Epithelial cell of prostate (primary cell): ENCODE results near the gene EWSR1.
"Not testable (repeated sequence)": the region's sequence is repeated elsewhere in the genome, so short reads cannot be mapped to it uniquely, and the experiment has no call there.

Experiments
- DNase-seq: peaks from one replicate; pipeline ENCODE4 v3.0.0-alpha.2; 2011; ENCODE audit warnings: low read depth, low spot score
- H3K27ac ChIP-seq: fragments of 450-650 bp; 2 replicates; pipeline ENCODE4 v1.5.1; 2017; ENCODE audit warnings: mild to moderate bottlenecking

The EWSR1 gene

GRCh38 chr22:29331213-29331612 lies 63.1 kb downstream of the EWSR1 start:
- H3K27ac ChIP-seq, result no peak overlapping the region

DNA sequence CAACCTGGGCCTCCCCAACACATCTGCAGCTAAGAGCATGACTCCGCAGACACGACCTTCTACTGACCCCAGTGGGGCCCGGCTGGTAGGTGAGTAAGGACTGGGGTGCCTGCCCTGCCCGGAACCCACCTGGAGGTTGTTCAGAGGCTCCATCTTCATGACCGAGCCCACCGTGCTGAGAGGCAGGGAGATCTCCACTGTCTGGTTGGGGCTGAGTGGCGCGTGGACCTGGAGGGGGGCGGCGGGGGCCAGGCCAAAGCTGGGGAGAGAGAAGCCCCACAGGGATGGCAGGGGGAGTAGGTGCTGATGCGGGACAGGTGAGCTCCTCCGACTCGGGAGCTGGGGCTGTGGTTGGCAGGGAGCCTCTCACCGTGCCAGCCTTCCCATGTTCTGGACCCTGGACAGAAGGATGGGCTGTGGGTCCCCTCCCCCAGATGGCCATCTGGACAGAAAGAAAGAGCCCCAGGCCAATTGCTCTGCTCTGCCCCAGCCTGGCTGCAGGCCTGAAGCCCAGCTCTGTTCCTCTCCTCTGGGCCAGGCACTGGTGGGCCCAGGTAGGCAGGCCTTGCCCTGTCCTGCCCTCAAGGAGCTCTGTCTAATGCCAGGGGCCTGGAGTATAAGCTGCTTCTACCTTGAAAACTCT lies 63.7 kb downstream of the EWSR1 start:
- no peak for DNase-seq
- no peak overlapping the region for H3K27ac ChIP-seq

More at GRCh38 chr22:29331213-29331612, 63.1 kb downstream of the EWSR1 start:
- DNase-seq, result no peak

DNA sequence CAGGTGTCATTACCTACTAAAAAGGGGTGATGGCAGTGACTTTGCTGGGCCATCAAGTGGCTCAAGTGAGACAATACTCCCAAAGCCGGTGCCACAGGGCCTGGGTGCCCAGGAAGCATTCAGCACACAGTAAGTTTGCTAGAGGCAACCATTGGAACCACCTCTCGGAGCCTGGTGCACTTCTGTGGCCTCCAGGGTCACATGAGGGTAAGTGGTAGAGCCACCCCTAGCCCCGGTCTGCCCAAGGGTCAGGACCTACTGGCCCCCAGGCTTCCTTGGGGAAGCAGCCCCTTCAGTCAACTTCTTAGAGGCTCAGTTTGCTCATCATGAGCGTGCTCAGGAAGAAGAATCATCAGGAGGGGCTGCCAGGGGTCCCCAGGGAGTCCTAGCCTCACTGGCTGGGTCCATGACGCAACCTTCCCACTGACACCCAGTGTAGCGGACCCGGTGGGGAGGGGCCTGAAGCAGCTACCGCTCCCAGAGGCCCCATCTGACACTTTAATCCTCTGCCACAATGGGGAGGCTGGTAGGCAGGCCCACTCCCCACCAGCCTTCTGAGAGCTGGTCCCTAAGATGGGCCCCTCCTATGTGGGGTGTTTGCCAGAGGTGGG lies 64.9 kb downstream of the EWSR1 start:
- H3K27ac ChIP-seq, result no peak overlapping the region
- DNase-seq, result no peak

DNA sequence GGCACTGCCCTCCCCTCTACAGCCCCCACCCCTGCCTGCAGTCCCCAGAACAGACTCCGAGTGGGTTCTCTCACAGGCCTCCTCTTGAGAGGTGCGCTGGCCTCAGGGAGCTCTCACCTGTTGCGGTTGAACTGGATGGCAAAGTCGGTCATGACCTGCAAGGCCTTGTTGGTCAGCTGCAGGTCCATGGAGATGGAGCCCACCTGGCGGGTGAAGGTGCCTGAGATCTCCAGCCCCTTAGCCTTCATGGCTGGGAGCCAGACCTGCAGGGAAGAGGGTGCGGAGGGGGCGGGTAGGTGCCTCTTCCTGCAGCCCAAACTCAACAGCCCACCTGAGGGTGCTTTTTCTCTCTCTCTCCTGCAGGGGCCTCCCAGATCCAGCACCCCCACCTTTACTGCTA lies 66.1 kb downstream of the EWSR1 start:
- DNase-seq, result no peak
- H3K27ac ChIP-seq, result no peak overlapping the region

DNA sequence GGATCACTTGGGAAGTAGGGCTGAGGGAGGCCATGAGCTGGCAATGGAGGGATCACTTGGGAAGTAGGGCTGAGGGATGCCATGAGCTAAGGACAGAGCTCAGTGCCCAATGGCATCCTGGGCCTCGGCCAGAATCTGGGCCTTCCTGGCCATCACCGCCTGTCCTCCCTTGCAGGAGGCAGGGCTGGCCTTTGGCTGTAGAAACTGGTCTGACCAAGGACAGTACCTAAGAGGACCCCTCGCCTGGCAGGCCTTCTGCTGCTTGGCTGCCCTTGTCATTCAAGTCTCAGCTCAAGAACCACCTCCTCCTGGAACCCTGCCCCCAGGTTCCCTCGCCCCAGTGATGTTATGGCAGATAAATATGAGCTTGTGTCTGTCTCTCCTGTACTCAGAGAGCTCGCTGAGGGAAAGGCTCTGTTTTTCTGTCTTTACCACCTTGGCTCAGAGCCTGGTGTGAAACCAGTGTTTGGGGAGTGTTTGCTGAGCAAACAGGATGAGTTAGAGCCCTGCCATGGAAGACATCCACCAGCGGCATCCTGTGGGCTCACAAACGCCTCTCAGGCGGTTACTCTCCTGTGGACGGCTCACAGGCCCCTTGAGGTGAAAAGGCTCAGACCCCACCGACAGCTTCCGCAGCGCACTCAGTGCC lies 66.8 kb downstream of the EWSR1 start:
- no peak for DNase-seq

GRCh38 chr22:29335656-29336055 lies 67.6 kb downstream of the EWSR1 start:
- no peak for DNase-seq

More for the DNA sequence above, 66.8 kb downstream of the EWSR1 start:
- H3K27ac ChIP-seq, result no peak overlapping the region

DNA sequence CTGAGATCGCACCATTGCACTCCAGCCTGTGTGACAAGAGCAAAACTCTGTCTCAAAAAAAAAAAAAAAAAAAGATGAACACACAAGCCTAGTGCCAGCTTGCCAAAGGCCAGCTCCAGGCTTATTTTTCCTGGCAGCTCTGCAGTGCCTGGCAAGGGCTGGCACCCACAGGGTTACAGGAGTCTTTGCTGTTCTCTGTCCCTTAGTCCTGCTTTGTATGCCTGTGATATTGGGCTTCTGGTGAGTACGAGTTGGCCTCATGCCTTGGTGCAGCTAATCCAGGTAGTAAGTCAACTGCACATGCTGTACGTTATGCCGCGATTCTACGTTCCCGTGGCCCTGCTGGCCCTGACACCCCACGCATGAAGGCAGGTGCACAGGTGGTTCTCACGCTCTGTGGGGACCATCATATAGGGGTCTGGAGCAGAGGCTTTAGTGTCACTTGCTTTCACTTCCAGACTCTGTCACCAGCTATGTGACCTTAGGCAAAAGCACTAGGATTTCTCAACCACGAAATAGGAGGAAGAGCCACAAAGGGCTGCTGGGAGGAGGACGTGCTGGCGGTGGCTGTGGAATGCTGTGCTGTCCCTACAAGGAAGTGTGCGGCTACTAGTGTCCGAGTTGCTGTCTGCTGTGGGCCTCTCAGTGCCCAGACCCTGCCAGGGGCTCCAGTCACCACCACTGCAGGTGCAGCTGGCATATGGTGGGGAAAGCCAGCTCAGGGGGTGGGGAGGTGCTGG lies 68.9 kb downstream of the EWSR1 start:
- no peak for DNase-seq

More at GRCh38 chr22:29335656-29336055, 67.6 kb downstream of the EWSR1 start:
- no peak overlapping the region for H3K27ac ChIP-seq

GRCh38 chr22:29337631-29338284 lies 69.7 kb downstream of the EWSR1 start:
- no peak overlapping the region for H3K27ac ChIP-seq
- no peak for DNase-seq

More for the DNA sequence above, 68.9 kb downstream of the EWSR1 start:
- H3K27ac ChIP-seq, result no peak overlapping the region

GRCh38 chr22:29338398-29338797 lies 70.3 kb downstream of the EWSR1 start:
- no peak for DNase-seq
- no peak overlapping the region for H3K27ac ChIP-seq

DNA sequence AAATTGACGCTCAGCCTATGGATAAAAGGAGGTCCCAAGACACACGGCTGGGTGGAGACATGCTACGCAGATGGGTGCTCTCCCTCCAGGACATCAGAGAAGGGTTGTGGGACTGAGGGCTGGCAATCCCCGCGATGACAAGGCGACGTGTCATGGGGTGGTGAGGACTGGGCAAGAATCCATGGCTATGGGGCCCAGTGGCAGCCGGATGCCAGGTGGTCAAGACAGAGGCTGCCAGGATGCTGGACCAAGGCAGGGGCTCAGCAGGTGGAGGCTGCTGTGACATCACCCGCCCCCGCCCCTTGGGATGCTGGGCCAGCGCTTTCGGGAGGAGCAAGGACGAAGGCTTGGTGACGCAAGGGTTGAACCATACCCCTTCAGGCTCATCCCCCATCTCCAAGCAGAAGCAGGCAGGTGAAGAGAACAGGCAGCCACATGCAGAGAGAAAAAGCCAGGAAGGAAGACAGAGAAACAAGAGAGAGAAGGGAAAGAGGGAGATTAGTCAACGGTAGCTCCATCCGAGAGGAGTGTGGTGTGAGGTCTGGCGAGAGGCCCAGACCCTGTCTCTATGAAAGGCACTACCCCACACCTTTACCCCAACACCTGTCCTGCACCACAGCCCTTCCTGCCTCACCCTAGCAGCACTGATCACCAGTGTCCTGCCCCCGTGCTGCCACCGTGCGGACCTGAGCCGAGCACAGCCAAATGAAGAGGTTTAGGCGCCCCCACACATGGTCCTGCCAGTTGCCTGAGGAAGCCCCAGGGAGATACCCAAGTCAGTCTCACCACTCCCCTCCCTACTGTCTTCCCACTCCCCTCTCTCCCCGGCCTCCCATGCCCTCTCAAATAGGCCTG lies 71.5 kb downstream of the EWSR1 start:
- peak; percentile 20 for DNase-seq
- peak overlapping the region; percentile 53 for H3K27ac ChIP-seq

- no peak overlapping the region for H3K27ac ChIP-seq
- no peak for DNase-seq
Observed at GRCh38 chr22:29340566-29340965, 72.5 kb downstream of the EWSR1 start.

DNA sequence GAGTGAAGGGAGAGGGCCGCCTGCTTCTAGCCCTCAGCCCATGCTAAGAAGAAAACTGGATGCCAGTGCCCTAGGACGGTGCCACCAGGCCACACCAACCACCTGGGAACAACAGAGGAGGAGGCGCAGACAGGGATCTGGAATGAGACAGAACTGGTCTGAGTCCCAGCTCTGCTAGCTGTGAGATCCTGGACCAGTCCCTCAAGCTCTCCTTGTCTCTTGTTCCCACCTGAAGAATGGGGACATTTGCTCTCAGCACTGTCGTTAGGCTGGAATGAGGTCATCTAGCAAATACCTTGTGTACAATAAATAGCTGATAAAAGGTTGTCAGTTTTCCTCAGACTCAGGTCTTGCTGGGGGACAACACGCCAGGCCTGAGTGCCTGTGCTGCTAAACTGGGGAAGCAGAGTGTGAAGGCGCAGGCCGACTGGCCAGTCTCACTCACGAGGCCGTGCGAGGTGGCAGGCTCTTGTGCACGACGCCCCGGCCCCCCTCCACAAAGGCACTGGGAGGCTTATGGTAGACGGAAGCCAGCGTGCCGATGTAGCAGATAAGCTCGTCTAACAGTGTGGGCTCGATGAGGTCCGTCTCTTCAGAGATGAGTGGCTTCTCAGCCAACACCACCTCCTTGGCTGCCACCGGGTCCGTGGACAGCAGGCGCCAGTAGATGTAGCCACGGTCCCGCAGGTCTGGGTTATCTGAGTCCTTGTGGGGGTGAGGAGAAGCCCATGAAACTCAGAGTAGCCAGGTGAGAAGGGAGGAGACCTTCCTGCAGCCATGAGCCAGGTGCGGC lies 73.2 kb downstream of the EWSR1 start:
- no peak for DNase-seq
- no peak overlapping the region for H3K27ac ChIP-seq

- no peak for DNase-seq
- H3K27ac ChIP-seq, result no peak overlapping the region
Observed at GRCh38 chr22:29341849-29342127, 73.7 kb downstream of the EWSR1 start.

DNA sequence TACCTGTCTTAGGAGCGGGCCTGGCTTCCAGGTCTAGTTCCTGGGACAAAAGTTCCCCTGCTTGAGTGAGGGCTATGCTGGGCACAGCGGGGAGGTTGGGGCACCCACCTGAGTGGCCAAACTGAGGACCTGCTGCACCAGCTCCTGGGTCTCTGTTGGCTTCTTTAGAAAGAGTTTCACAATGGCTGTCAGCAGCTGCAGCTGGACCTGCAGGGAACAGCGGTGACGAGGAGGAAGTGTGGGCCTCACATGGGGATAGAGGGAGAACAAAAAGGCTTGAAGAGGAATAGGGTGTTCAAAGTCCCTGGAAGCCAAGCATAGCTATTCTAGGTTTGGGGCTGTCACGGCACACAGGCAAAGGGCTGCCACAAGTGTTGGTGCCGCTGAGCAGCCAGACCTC lies 74.1 kb downstream of the EWSR1 start:
- no peak overlapping the region for H3K27ac ChIP-seq
- DNase-seq, result no peak

- peak overlapping the region; percentile 54 for H3K27ac ChIP-seq
- DNase-seq, result peak; percentile 24
Observed at GRCh38 chr22:29342577-29343312, 74.7 kb downstream of the EWSR1 start.

- DNase-seq, result peak; percentile 33
- H3K27ac ChIP-seq, result peak overlapping the region; percentile 54
Observed at GRCh38 chr22:29343313-29343805, 75.3 kb downstream of the EWSR1 start.

DNA sequence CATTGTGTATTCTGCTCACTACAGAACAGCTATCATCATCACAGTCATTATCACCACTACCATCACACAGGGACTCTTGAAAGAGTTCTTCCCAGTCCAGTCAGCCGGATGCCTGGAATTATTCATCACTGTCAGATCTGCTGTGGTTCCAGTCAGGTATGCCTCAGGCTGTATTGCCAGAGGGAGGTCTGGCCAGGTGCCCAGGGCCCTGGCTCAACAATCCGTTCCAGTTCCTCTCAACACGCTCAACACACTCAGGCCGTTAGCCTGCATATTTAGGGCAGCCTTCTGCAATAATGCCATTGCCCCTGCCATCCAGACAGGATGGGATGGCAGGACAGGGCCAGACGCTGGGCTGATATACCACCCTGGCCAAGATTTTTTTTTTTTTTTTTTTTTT lies 76.1 kb downstream of the EWSR1 start:
- peak; percentile 70 for DNase-seq
- peak overlapping the region; percentile 54 for H3K27ac ChIP-seq

DNA sequence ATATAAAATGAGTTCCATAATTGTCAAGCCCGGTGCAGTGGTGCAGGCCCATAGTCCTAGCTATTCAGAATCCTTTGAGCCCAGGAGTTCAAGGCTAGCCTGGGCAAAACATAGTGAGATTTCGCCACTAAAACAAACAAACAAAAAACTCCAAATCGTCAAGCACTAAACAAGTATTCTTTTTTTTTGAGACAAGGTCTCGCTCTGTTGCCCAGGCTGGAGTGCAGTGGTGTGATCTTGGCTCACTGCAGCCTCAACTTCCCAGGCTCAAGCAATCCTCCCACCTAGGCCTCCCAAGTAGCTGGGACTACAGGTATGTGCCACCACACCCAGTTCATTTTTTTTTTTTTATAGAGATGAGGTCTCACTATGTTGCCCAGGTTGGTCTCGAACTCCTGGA lies 76.8 kb downstream of the EWSR1 start:
- DNase-seq, result not testable (repeated sequence)

More for the DNA sequence above, 76.8 kb downstream of the EWSR1 start:
- peak overlapping the region; percentile 54 for H3K27ac ChIP-seq
